Measurements from ENCODE around the gene MGAT4D.
"Not testable (repeated sequence)": the region's sequence is repeated elsewhere in the genome, so short reads cannot be mapped to it uniquely, and the experiment has no call there.

The MGAT4D gene

GRCh38 chr4:140427919-140428471 is 70.1 kb downstream of the MGAT4D start:
- no peak for DNase-seq

- DNase-seq, result peak; percentile 24
These were observed 70.8 kb downstream of the MGAT4D start, which contains the start of gene CLGN for GRCh38 chr4:140427106-140427918. Gene CLGN, minus strand, starts transcription at chr4:140427648. Its CDS starts 14,570 bp downstream, at chr4:140413078.

- DNase-seq, result no peak
These were observed 71.4 kb downstream of the MGAT4D start for GRCh38 chr4:140426610-140427105.

GRCh38 chr4:140423106-140423505 is 75.0 kb downstream of the MGAT4D start:
- no peak for DNase-seq

GRCh38 chr4:140413130-140413969 is 84.7 kb downstream of the MGAT4D start:
- not testable (repeated sequence) for DNase-seq

- no peak for DNase-seq
These were observed 89.1 kb downstream of the MGAT4D start for GRCh38 chr4:140408974-140409373.

GRCh38 chr4:140406292-140406691 is 91.8 kb downstream of the MGAT4D start:
- no peak for DNase-seq

GRCh38 chr4:140400111-140400510 is 98.0 kb downstream of the MGAT4D start:
- DNase-seq, result no peak

- no peak for DNase-seq
These were observed 102.4 kb downstream of the MGAT4D start for GRCh38 chr4:140395668-140396067.

All from CD4-positive, alpha-beta T cell treated with Interleukin-6 for 4 hours (primary cell).